ENCODE measurements around the gene SV2C. TPM values are rescaled to one million over a fixed set of nuclear protein-coding genes. Genes with fewer than 3 reads are reported as not detected.

The SV2C gene
- total RNA-seq, 1 experiment from 2014 or later: not detected

GRCh38 chr5:76187386-76187785 is 104.2 kb downstream of the SV2C start:
- Mint-ChIP-seq H3K9me3 (ENCODE audit: unreplicated experiment) (no peaks in the 10 kb centered on the region), H3K4me1 (ENCODE audit: insufficient read depth, unreplicated experiment) (no peaks in the 10 kb centered on the region), H3K27me3 (ENCODE audit: insufficient read depth, unreplicated experiment) (peaks cover 42% of the 10 kb centered on the region), H3K4me3 (ENCODE audit: unreplicated experiment) (no peak overlapping the region), H3K27ac (ENCODE audit: low read depth, unreplicated experiment) (no peak overlapping the region), H3K36me3 (ENCODE audit: insufficient read depth, unreplicated experiment) (no peaks in the 10 kb centered on the region)
- CTCF ChIA-PET: interaction anchor here (0.8 to 1.1 kb wide), 2 partner anchors 10 to 11 kb away, joined by 3 to 7 read pairs; no protein-coding TSS in a partner anchor
- no peak for DNase-seq (ENCODE audit: unreplicated experiment)
- POLR2A ChIA-PET: no interaction called here
- intact Hi-C loops (cut with micrococcal nuclease): no loop called here
- BruUV-seq (replicated peaks): no TSS peak
- no peak for TF ChIP-seq CTCF (IDR thresholded peaks at IDR 0.05; ENCODE audit: unreplicated experiment)

GRCh38 chr5:76190356-76190755 is 107.2 kb downstream of the SV2C start:
- POLR2A ChIA-PET: no interaction called here
- DNase-seq (ENCODE audit: unreplicated experiment): no peak
- H3K27ac Mint-ChIP-seq (ENCODE audit: low read depth, unreplicated experiment): no peak overlapping the region
- H3K27me3 Mint-ChIP-seq (ENCODE audit: insufficient read depth, unreplicated experiment): peaks cover 49% of the 10 kb centered on the region
- H3K4me1 Mint-ChIP-seq (ENCODE audit: insufficient read depth, unreplicated experiment): no peaks in the 10 kb centered on the region
- intact Hi-C loops (cut with micrococcal nuclease): no loop called here
- TF ChIP-seq CTCF (IDR thresholded peaks at IDR 0.05; ENCODE audit: unreplicated experiment): no peak
- H3K9me3 Mint-ChIP-seq (ENCODE audit: unreplicated experiment): no peaks in the 10 kb centered on the region
- CTCF ChIA-PET: no interaction called here
- H3K4me3 Mint-ChIP-seq (ENCODE audit: unreplicated experiment): no peak overlapping the region
- no TSS peak for BruUV-seq (replicated peaks)
- no peaks in the 10 kb centered on the region for H3K36me3 Mint-ChIP-seq (ENCODE audit: insufficient read depth, unreplicated experiment)

- no peak overlapping the region for H3K27ac Mint-ChIP-seq (ENCODE audit: low read depth, unreplicated experiment)
- intact Hi-C loops (cut with micrococcal nuclease): no loop called here
Measured at GRCh38 chr5:76192837-76193236, 109.7 kb downstream of the SV2C start.

GRCh38 chr5:76193635-76194034 is 110.5 kb downstream of the SV2C start:
- CTCF ChIA-PET: interaction anchor here (3.5 kb wide), 1 partner anchor 18 kb away, joined by 16 read pairs; no protein-coding TSS in a partner anchor
- BruUV-seq (replicated peaks): no TSS peak
- H3K4me1 Mint-ChIP-seq (ENCODE audit: insufficient read depth, unreplicated experiment): no peaks in the 10 kb centered on the region

More at GRCh38 chr5:76192837-76193236, 109.7 kb downstream of the SV2C start:
- Mint-ChIP-seq H3K4me3 (ENCODE audit: unreplicated experiment) (no peak overlapping the region), H3K9me3 (ENCODE audit: unreplicated experiment) (no peaks in the 10 kb centered on the region), H3K27me3 (ENCODE audit: insufficient read depth, unreplicated experiment) (peaks cover 73% of the 10 kb centered on the region), H3K36me3 (ENCODE audit: insufficient read depth, unreplicated experiment) (no peaks in the 10 kb centered on the region), H3K4me1 (ENCODE audit: insufficient read depth, unreplicated experiment) (no peaks in the 10 kb centered on the region)
- no TSS peak for BruUV-seq (replicated peaks)
- ChIA-PET POLR2A (interaction anchor here (0.8 kb wide), 1 partner anchor 172 kb away, joined by 3 read pairs; no protein-coding TSS in a partner anchor), CTCF (interaction anchor here (1.0 to 3.5 kb wide), 2 partner anchors 18 to 47 kb away, joined by 3 to 16 read pairs; no protein-coding TSS in a partner anchor)
- TF ChIP-seq CTCF (IDR thresholded peaks at IDR 0.05; ENCODE audit: unreplicated experiment): no peak
- DNase-seq (ENCODE audit: unreplicated experiment): no peak

More at GRCh38 chr5:76193635-76194034, 110.5 kb downstream of the SV2C start:
- H3K36me3 Mint-ChIP-seq (ENCODE audit: insufficient read depth, unreplicated experiment): no peaks in the 10 kb centered on the region
- no peak for TF ChIP-seq CTCF (IDR thresholded peaks at IDR 0.05; ENCODE audit: unreplicated experiment)
- intact Hi-C loops (cut with micrococcal nuclease): no loop called here
- DNase-seq (ENCODE audit: unreplicated experiment): no peak
- POLR2A ChIA-PET: no interaction called here
- H3K9me3 Mint-ChIP-seq (ENCODE audit: unreplicated experiment): no peaks in the 10 kb centered on the region
- H3K27ac Mint-ChIP-seq (ENCODE audit: low read depth, unreplicated experiment): no peak overlapping the region
- H3K4me3 Mint-ChIP-seq (ENCODE audit: unreplicated experiment): no peak overlapping the region
- peaks cover 75% of the 10 kb centered on the region for H3K27me3 Mint-ChIP-seq (ENCODE audit: insufficient read depth, unreplicated experiment)
